HEK293 (cell line): ENCODE measurements around the gene AMY2B.

Experiments
- CTCF ChIA-PET: fragments of 350-600 bp; formaldehyde crosslinking; extraction: SDS; loops from one replicate; lab custom pipeline; 2021; ENCODE audit warnings: antibody characterized with exemption; lab: Yijun Ruan, JAX
- POLR2A ChIA-PET: fragments of 300-600 bp; formaldehyde crosslinking; extraction: SDS; loops from one replicate; lab custom pipeline; 2020; ENCODE audit warnings: antibody characterized with exemption, inconsistent platforms; lab: Yijun Ruan, JAX
- H3K27ac ChIP-seq: fragments of 200-500 bp; sonication (Bioruptor generic); 2 replicates; pipeline ENCODE4 v1.5.1; 2014; ENCODE audit warnings: low read depth, low read length, control low read depth, inconsistent platforms; ENCODE audit errors: extremely low read depth
- H3K36me3 ChIP-seq, 2 experiments: fragments of 200-500 bp in 1 of 2; sonication (Bioruptor generic) in 1 of 2; 1 replicate in 1 of 2; 2 replicates in 1 of 2; pipeline ENCODE4 v1.5.1; 2014 to 2017; ENCODE audit warnings: inconsistent platforms in 2 of 2, low read length in 2 of 2; ENCODE audit not compliant: control insufficient read depth in 2 of 2, insufficient read depth in 1 of 2
- H3K4me1 ChIP-seq: fragments of 200-500 bp; sonication (Bioruptor generic); 2 replicates; pipeline ENCODE4 v1.5.1; 2014; ENCODE audit warnings: mild to moderate bottlenecking, low read length, inconsistent platforms; ENCODE audit not compliant: control insufficient read depth, insufficient read depth
- H3K4me3 ChIP-seq: 2 replicates; pipeline ENCODE4 v1.5.1; 2011; ENCODE audit warnings: low read depth, mild to moderate bottlenecking, control low read depth, low read length, moderate library complexity
- H3K9me3 ChIP-seq: fragments of 200-500 bp; sonication (Bioruptor generic); 2 replicates; pipeline ENCODE4 v1.5.1; 2014; ENCODE audit warnings: low read depth, low read length, inconsistent platforms; ENCODE audit not compliant: control insufficient read depth, insufficient read depth
- KLF10 ChIP-seq: fragments of 450-650 bp; IDR thresholded peaks from 2 replicates; pipeline ENCODE4 v1.5.1; 2018; ENCODE audit warnings: missing biosample characterization, mild to moderate bottlenecking, missing genetic modification characterization
- MEIS1 ChIP-seq: sonication (generic); formaldehyde crosslinking; IDR thresholded peaks from 2 replicates; pipeline ENCODE4 v1.8.1; 2022; ENCODE audit warnings: missing genetic modification reagents, mild to moderate bottlenecking, borderline replicate concordance
- PRDM6 ChIP-seq: fragments of 450-650 bp; formaldehyde crosslinking; IDR thresholded peaks from 2 replicates; pipeline ENCODE4 v1.5.1; 2017; ENCODE audit warnings: missing biosample characterization, missing genetic modification characterization
- RBAK ChIP-seq: fragments of 450-650 bp; formaldehyde crosslinking; IDR thresholded peaks from 2 replicates; pipeline ENCODE4 v1.5.1; 2016; ENCODE audit warnings: missing biosample characterization, missing genetic modification characterization
- ZBTB26 ChIP-seq: fragments of 450-650 bp; formaldehyde crosslinking; optimal IDR thresholded peaks from 2 replicates; pipeline ENCODE3; 2016; ENCODE audit warnings: missing biosample characterization, mild to moderate bottlenecking, missing genetic modification characterization
- ZBTB44 ChIP-seq: fragments of 450-650 bp; IDR thresholded peaks from 2 replicates; pipeline ENCODE4 v1.5.1; 2018; ENCODE audit warnings: missing biosample characterization, mild to moderate bottlenecking, missing genetic modification characterization
- ZBTB48 ChIP-seq: fragments of 450-650 bp; formaldehyde crosslinking; IDR thresholded peaks from 2 replicates; pipeline ENCODE4 v1.5.1; 2016; ENCODE audit warnings: missing biosample characterization, missing genetic modification characterization
- ZNF10 ChIP-seq: fragments of 450-650 bp; formaldehyde crosslinking; IDR thresholded peaks from 2 replicates; pipeline ENCODE4 v1.5.1; 2017; ENCODE audit warnings: missing biosample characterization, missing genetic modification characterization
- ZNF157 ChIP-seq: fragments of 450-650 bp; formaldehyde crosslinking; IDR thresholded peaks from 2 replicates; pipeline ENCODE4 v1.5.1; 2016; ENCODE audit warnings: missing biosample characterization, missing genetic modification characterization
- ZNF202 ChIP-seq: fragments of 450-650 bp; formaldehyde crosslinking; IDR thresholded peaks from 2 replicates; pipeline ENCODE4 v1.5.1; 2016; ENCODE audit warnings: missing biosample characterization, missing genetic modification characterization, borderline replicate concordance
- ZNF239 ChIP-seq: fragments of 450-650 bp; formaldehyde crosslinking; IDR thresholded peaks from 2 replicates; pipeline ENCODE4 v1.5.1; 2016; ENCODE audit warnings: missing biosample characterization, missing genetic modification characterization
- ZNF280D ChIP-seq: fragments of 450-650 bp; formaldehyde crosslinking; IDR thresholded peaks from 2 replicates; pipeline ENCODE4 v1.5.1; 2016; ENCODE audit warnings: missing biosample characterization, missing genetic modification characterization
- ZNF335 ChIP-seq: fragments of 450-650 bp; formaldehyde crosslinking; conservative IDR thresholded peaks from 2 replicates; pipeline ENCODE4 v1.5.1; 2016; ENCODE audit warnings: missing biosample characterization, missing genetic modification characterization
- ZNF404 ChIP-seq: fragments of 450-650 bp; formaldehyde crosslinking; IDR thresholded peaks from 2 replicates; pipeline ENCODE4 v1.5.1; 2017; ENCODE audit warnings: missing biosample characterization, missing genetic modification characterization
- ZNF473 ChIP-seq: fragments of 450-650 bp; formaldehyde crosslinking; IDR thresholded peaks from 2 replicates; pipeline ENCODE4 v1.5.1; 2017; ENCODE audit warnings: missing biosample characterization, missing genetic modification characterization
- ZNF501 ChIP-seq: fragments of 450-650 bp; formaldehyde crosslinking; IDR thresholded peaks from 2 replicates; pipeline ENCODE4 v1.5.1; 2016; ENCODE audit warnings: missing biosample characterization, missing genetic modification characterization
- ZNF558 ChIP-seq: fragments of 450-650 bp; formaldehyde crosslinking; IDR thresholded peaks from 2 replicates; pipeline ENCODE4 v1.5.1; 2016; ENCODE audit warnings: missing biosample characterization, missing genetic modification characterization
- ZNF600 ChIP-seq: fragments of 450-650 bp; formaldehyde crosslinking; IDR thresholded peaks from 2 replicates; pipeline ENCODE4 v1.5.1; 2016; ENCODE audit warnings: missing biosample characterization, missing genetic modification characterization
- ZNF610 ChIP-seq: fragments of 450-650 bp; formaldehyde crosslinking; IDR thresholded peaks from 2 replicates; pipeline ENCODE4 v1.5.1; 2016; ENCODE audit warnings: missing biosample characterization, missing genetic modification characterization, borderline replicate concordance
- ZSCAN5A ChIP-seq: fragments of 450-650 bp; formaldehyde crosslinking; IDR thresholded peaks from 2 replicates; pipeline ENCODE4 v1.5.1; 2016; ENCODE audit warnings: missing biosample characterization, missing genetic modification characterization

AMY2B gene

GRCh38 chr1:103582464-103582863 is 11.1 kb downstream of the AMY2B start:
- Histone ChIP-seq H3K27ac (no peak overlapping the region), H3K9me3 (no peaks in the 10 kb centered on the region), H3K4me3 (no peak overlapping the region), H3K36me3 (no peaks in the 10 kb centered on the region), H3K4me1 (no peaks in the 10 kb centered on the region)
- ChIA-PET POLR2A (no interaction called here), CTCF (no interaction called here)
- TF ChIP-seq ZSCAN5A (tag by site-specific recombination), result no peak

- H3K4me3 ChIP-seq, result no peak overlapping the region
- ChIA-PET CTCF (interaction anchor here (0.6 kb wide), 1 partner anchor 731 kb away, joined by 3 read pairs; no protein-coding TSS in a partner anchor), POLR2A (no interaction called here)
- H3K9me3 ChIP-seq, result no peaks in the 10 kb centered on the region
- no peaks in the 10 kb centered on the region for H3K36me3 ChIP-seq
- no peak overlapping the region for H3K27ac ChIP-seq
- TF ChIP-seq RBAK (no peak), ZNF335 (tag by site-specific recombination) (no peak), PRDM6 (no peak), ZNF600 (tag by site-specific recombination) (no peak), ZNF610 (tag by site-specific recombination) (no peak), ZNF202 (tag by site-specific recombination) (no peak), ZNF10 (tag by site-specific recombination) (no peak), ZSCAN5A (tag by site-specific recombination) (no peak), ZBTB26 (no peak), ZBTB44 (tag by site-specific recombination) (no peak), ZBTB48 (tag by site-specific recombination) (no peak), ZNF501 (tag by site-specific recombination) (no peak), ZNF280D (tag by site-specific recombination) (no peak), KLF10 (tag by site-specific recombination) (no peak), ZNF404 (tag by site-specific recombination) (no peak), MEIS1 (CRISPR knock-in tag) (no peak), ZNF239 (no peak), ZNF473 (tag by site-specific recombination) (no peak), ZNF558 (tag by site-specific recombination) (no peak), ZNF157 (tag by site-specific recombination) (no peak)
- TF ChIP-seq, all 188 proteins: peak for 0
- no peaks in the 10 kb centered on the region for H3K4me1 ChIP-seq
These were observed 12.5 kb downstream of the AMY2B start for GRCh38 chr1:103583887-103584286.
